Measurements from ENCODE around the gene SLC35B3.
"Not testable (repeated sequence)": the region's sequence is repeated elsewhere in the genome, so short reads cannot be mapped to it uniquely, and the experiment has no call there.

Gene SLC35B3

DNA sequence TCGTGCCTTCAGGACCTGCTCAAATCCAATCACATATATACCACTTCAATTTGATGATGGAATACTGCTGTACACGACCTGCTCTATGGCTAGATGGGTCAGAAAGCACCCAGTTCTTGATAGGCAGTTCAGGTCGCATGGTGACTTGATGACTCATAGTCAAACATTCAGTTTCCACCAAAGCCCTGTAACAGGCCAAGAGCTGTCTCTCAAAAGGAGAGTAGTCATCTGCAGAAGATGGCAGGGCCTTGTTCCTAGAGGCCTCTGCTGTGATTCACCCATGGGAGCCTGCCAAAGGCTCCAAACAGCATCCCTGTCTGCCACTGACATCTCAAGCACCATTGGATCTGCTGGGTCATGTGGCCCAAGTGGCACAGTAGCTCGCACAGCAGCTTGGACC, 29.4 kb downstream of the SLC35B3 start:
- not testable (repeated sequence) for DNase-seq

DNA sequence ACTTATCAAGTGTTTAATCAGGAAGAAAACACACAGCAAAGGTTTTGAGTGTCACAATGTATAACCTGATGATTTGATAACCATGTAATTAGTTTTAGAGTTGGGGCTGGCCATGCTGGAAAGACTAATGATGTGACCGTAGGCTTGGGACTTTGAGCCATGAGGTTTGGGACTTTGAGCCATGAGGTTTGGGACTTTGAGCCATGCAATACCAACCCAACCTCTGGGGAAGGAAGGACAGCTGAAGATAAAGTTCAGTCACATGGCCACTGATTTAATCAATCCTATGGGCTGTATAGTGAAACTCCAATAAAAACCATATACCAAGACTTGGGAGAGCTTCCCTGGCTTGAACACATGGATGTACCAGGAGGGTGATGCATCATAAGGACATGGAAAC, 32.8 kb downstream of the SLC35B3 start:
- no peak for DNase-seq

DNA sequence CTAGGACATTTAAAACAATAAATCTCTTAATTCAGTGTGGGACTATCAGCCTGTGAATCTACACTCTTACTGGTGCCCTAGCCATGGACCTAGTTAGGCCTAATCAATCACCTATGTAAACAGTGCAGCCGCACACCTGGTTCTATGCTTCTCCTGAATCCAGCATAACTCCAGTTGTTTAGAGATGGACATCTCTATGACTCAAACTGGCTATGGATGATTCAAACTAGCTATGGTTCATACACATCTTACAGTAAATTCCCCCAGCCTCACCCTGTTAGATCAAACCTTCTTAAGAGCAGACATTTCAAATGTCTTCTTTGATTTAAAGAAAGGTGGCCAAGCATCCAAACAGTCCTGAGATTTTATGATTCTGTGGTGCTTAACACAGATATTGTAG, 34.7 kb downstream of the SLC35B3 start:
- no peak for DNase-seq

DNA sequence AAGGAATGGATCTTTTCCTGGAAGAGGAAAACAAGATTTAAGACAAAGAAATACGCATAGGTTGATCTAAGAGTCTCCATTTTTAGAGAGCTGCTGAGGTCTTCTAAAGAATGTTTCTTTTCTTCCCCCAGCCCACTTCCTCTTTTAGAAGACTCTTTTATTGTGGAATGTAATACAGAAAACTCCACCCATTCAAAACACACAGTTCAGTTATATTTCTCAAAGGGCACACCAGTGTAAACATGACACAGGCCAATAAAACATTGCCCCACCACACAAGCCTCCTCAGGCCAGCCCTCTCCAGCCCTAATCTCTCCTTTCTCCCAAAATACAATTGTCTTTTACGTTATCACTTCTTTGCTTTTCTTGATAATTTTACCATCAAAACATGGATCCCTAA, 42.8 kb downstream of the SLC35B3 start:
- no peak for DNase-seq

DNA sequence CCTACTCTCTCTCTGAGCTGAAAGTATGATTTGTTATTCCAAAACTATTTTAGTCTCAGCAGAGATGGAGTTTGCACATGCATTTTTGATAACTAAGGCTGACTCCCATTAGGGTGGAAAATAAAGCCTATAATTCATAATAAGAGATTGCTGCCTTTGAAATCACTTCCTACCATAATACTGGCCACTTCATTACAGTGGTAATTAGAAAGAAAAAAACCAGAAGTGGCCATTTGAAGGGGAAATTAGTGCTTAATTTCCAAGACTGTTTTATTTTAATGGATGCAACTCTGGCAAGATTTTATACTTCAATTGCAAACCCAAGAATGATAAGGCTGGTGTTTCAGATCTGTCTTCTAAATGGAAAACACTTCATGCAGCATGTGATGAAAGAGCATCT, 43.4 kb downstream of the SLC35B3 start:
- no peak for DNase-seq

DNA sequence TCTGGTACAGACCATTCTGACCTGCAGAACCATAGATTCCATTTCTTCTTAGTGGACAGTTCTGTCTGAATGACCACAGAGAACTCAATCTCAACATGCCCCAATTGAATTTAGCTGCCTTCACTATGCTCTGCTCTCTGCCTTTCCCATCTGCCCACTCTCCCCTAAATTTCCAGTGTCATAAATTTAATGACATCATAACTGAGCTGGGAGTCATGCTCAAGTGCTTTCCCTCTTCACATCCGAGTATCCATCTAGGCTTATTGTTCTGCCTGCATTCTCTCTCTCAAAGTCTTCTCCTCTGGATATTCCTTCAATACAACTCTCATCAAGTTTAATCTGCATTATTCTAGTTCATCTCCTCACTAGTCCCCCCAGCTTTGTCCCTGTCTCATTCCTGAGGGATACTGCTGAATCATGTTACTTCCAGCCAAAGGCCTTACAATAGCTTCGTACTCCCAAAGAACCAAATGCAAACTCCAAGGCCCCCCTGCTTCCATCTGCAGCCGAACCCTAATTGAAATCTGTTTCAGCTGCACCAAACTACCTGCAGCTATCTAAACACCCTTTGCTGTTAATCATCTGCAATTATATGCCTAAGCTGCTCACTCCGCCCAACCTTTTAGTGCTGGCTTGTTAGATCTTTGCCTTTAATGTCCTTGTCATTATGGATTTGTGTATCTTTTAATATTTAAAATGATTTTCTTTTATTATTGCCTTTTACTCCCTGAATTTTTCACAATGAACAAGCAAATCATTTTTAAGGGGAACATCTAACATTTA, 46.1 kb downstream of the SLC35B3 start:
- DNase-seq, result no peak

DNA sequence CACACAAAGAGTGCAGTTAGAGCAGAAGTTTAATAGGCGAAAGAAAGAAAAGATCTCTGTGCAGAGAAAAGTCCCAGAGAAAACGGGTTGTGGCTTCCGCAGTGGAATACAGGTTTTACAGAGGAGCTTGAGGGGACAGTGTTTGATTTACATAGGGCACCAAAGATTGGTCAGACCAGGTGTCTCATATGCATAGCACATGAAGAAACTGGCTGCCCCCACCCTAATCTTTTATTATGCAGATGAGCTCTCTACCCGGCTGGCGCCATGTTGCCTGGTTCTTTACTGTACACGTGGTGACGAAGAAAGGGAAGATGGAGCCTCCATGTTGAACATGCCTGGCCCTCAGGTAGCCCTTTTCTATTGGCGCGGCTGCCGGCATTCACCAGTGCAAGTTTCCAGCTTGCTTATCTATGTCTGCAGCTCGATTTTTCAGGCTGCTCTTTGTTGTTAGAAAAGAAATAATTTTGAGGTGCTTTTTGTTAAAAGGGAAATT, 47.4 kb downstream of the SLC35B3 start:
- no peak for DNase-seq

DNA sequence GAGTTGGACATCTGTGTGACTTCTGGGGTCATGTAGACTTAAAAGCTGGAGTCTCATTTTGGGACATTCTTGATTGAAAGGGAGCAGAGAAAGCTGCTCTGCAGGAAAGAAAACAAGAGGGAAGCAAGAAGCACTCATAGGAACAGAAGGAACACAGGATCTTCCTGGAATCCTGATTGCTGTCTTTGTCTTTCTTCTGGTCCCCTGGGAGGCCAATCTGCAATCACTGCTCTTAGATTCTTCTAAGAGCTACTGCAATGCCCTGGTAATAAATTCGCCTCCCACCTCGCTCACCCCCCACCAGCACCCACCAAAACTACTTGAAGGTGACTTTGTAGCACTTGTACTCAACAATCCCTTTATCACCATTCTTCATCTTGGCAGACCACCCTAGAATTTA, 51.8 kb downstream of the SLC35B3 start:
- no peak for DNase-seq

DNA sequence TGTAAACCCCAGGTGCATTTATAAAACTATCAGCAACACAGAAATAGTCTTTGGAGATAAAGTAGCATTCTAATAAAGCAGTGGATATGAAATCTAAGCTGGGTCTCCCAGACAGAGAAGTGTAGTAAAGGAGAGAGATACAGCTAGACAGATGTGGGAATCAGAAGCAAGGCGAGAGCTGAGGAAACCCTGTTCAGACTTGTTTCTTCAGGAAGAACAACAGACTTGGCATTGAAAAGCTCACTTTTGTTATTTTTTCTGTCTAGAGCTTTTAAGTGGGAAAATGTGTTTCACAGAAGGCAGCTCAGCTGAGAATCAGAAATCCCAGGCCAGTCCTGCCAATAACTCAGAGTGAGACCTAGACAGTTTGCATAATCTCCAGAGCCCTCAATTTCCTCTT, 52.9 kb downstream of the SLC35B3 start:
- DNase-seq, result no peak

DNA sequence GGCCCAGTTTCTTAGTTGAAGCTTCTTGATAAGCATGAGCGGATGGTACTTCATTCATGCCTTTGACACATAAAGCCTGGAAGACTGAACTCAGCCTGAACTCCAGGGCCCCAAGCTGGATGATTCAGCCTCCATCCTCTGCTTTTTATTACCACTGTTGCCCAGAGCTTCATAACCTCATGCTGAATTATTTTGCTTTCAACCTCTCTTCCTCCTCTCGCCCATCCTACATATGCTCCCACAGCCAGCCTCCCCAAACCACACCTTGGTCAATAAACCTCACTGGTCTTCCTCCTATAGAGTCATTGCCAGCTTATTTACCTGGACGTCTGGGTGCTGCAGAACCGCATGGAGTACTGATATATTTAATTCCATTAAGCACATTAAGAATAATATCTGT, 59.4 kb downstream of the SLC35B3 start:
- DNase-seq, result no peak
